ENCODE measurements around the gene SLC35E4.

The SLC35E4 gene

GRCh38 chr22:30652852-30653251 lies 17.3 kb downstream of the SLC35E4 start:
- H3K4me3 ChIP-seq (ENCODE audit: low read length) = no peak overlapping the region
- no peak for DNase-seq (ENCODE audit: low read depth)
- no peak for TF ChIP-seq CTCF (conservative IDR thresholded peaks at IDR 0.05; ENCODE audit: low read depth, low read length)

- no peak for DNase-seq (ENCODE audit: low read depth)
- TF ChIP-seq CTCF (conservative IDR thresholded peaks at IDR 0.05; ENCODE audit: low read depth, low read length) = no peak
- H3K4me3 ChIP-seq (ENCODE audit: low read length) = no peak overlapping the region
These were observed 18.8 kb downstream of the SLC35E4 start for GRCh38 chr22:30654361-30654760.

GRCh38 chr22:30655532-30655931 lies 20.0 kb downstream of the SLC35E4 start:
- no peak overlapping the region for H3K4me3 ChIP-seq (ENCODE audit: low read length)
- no peak for DNase-seq (ENCODE audit: low read depth)
- TF ChIP-seq CTCF (conservative IDR thresholded peaks at IDR 0.05; ENCODE audit: low read depth, low read length) = no peak

GRCh38 chr22:30662040-30662439 lies 26.5 kb downstream of the SLC35E4 start:
- no peak for DNase-seq (ENCODE audit: low read depth)
- TF ChIP-seq CTCF (conservative IDR thresholded peaks at IDR 0.05; ENCODE audit: low read depth, low read length) = no peak
- H3K4me3 ChIP-seq (ENCODE audit: low read length) = no peak overlapping the region

GRCh38 chr22:30664798-30665197 lies 29.2 kb downstream of the SLC35E4 start:
- no peak for TF ChIP-seq CTCF (conservative IDR thresholded peaks at IDR 0.05; ENCODE audit: low read depth, low read length)

GRCh38 chr22:30665266-30665665 lies 29.7 kb downstream of the SLC35E4 start:
- no peak for DNase-seq (ENCODE audit: low read depth)
- TF ChIP-seq CTCF (conservative IDR thresholded peaks at IDR 0.05; ENCODE audit: low read depth, low read length) = no peak
- H3K4me3 ChIP-seq (ENCODE audit: low read length) = no peak overlapping the region

More at GRCh38 chr22:30664798-30665197, 29.2 kb downstream of the SLC35E4 start:
- no peak for DNase-seq (ENCODE audit: low read depth)
- no peak overlapping the region for H3K4me3 ChIP-seq (ENCODE audit: low read length)

GRCh38 chr22:30665786-30666185 lies 30.2 kb downstream of the SLC35E4 start:
- no peak overlapping the region for H3K4me3 ChIP-seq (ENCODE audit: low read length)
- DNase-seq (ENCODE audit: low read depth) = no peak
- no peak for TF ChIP-seq CTCF (conservative IDR thresholded peaks at IDR 0.05; ENCODE audit: low read depth, low read length)
